Left lung (tissue), 14 donors: ENCODE measurements around the gene HOMER2. TPM values are rescaled to one million over a fixed set of nuclear protein-coding genes. Genes with fewer than 3 reads are reported as not detected.
"Not testable (repeated sequence)": the region's sequence is repeated elsewhere in the genome, so short reads cannot be mapped to it uniquely, and the experiment has no call there.

Experiments
- ATAC-seq: fragments of 200-7000 bp; cut with Tn5 transposase; one replicate; pipeline ENCODE4 v1.9.1; 2020; ENCODE audit warnings: moderate library complexity
- DNase-seq, 4 donors: peaks; one replicate each; pipeline ENCODE4 v3.0.0-alpha.2; 2013 to 2020
- H3K27ac ChIP-seq, 2 donors: fragments of 200-600 bp; sonication (generic) in 1 of 2; one replicate each; pipeline versions ENCODE4 v1.5.0 to v1.8.0; 2020 to 2021
- H3K27me3 ChIP-seq, 2 donors: fragments of 200-600 bp; sonication (generic) in 1 of 2; one replicate each; pipeline versions ENCODE4 v1.5.0 to v1.8.0; 2020 to 2021
- H3K36me3 ChIP-seq, 2 donors: fragments of 200-600 bp; sonication (generic) in 1 of 2; one replicate each; pipeline versions ENCODE4 v1.5.0 to v1.8.0; 2020 to 2021
- H3K4me1 ChIP-seq, 2 donors: fragments of 200-600 bp; one replicate each; pipeline ENCODE4 v1.8.0; 2021
- H3K4me3 ChIP-seq, 2 donors: fragments of 200-600 bp; sonication (generic) in 1 of 2; one replicate each; pipeline versions ENCODE4 v1.5.0 to v1.8.0; 2020 to 2021; ENCODE audit warnings: mild to moderate bottlenecking in 1 of 2
- H3K9me3 ChIP-seq, 2 donors: fragments of 200-600 bp; sonication (generic) in 1 of 2; one replicate each; pipeline versions ENCODE4 v1.5.0 to v1.8.0; 2020 to 2021
- CTCF ChIP-seq, 2 donors: fragments of 200-600 bp; sonication (generic) in 1 of 2; IDR thresholded peaks; one replicate each; pipeline versions ENCODE4 v1.5.0 to v1.8.0; 2021; ENCODE audit warnings: antibody characterized with exemption in 2 of 2
- intact Hi-C, 2 donors: fragments of 100-400 bp; cut with DNase I; formaldehyde crosslinking; loops; one replicate each; pipeline versions ENCODE4 v1.11.2 to v1.14.2; 2022
- long read RNA-seq, 12 donors: library from polyadenylated mRNA in 2 of 12; unstranded in 2 of 12; transcript quantifications; one replicate each; pipeline ENCODE4 v2.0.0 and lab custom pipeline, GENCODE V29; 2019 to 2026
- polyA plus RNA-seq, 6 donors: library from polyadenylated mRNA; unstranded; fragments of 120-200 nt; gene quantifications; one replicate each; pipeline ENCODE4 v1.2.1, GENCODE V29; 2013; ENCODE audit not compliant: insufficient read length in 6 of 6
- total RNA-seq, 2 donors: library from RNA; stranded (reverse); fragmentation: NEBNext Ultra II Directional; extraction: Animal tissue kit (Norgen Biotek cat#: 25700); gene quantifications; one replicate each; pipeline ENCODE4 v1.2.1, GENCODE V29; 2021
- donor health status: DM: no; HTN: yes; CAD: no.
- donor health status: DM: no; HTN: no; CAD: no.

The HOMER2 gene
- total RNA-seq: 10 to 100 TPM; 17.3 to 18.8 TPM
- 10 to 100 TPM; 17.8 to 22.4 (median 20.0) TPM for polyA plus RNA-seq
- long read RNA-seq, donor 1, partial matches to known transcripts: 0 of 3 reads
- long read RNA-seq, donor 1, other reads (novel, unspliced or antisense): 0 of 3 reads
- long read RNA-seq, donor 2, partial matches to known transcripts: 0 of 1 reads
- long read RNA-seq, donor 2, other reads (novel, unspliced or antisense): 0 of 1 reads
- long read RNA-seq, donor 3, partial matches to known transcripts: 0 of 1 reads
- long read RNA-seq, donor 3, other reads (novel, unspliced or antisense): 0 of 1 reads
- long read RNA-seq, donor 4, partial matches to known transcripts: 1 of 5 reads
- long read RNA-seq, donor 4, other reads (novel, unspliced or antisense): 2 of 5 reads
- long read RNA-seq, donor 5, partial matches to known transcripts: 0 of 3 reads
- long read RNA-seq, donor 5, other reads (novel, unspliced or antisense): 0 of 3 reads
- long read RNA-seq, donor 6, partial matches to known transcripts: 0 of 3 reads
- long read RNA-seq, donor 6, other reads (novel, unspliced or antisense): 0 of 3 reads
- long read RNA-seq, donor 7: 0 reads
- long read RNA-seq, donor 8, partial matches to known transcripts: 0 of 1 reads
- long read RNA-seq, donor 8, other reads (novel, unspliced or antisense): 0 of 1 reads
- long read RNA-seq, donor 9: 0 reads
- long read RNA-seq, donor 10, partial matches to known transcripts: 0 of 6 reads
- long read RNA-seq, donor 10, other reads (novel, unspliced or antisense): 0 of 6 reads
- long read RNA-seq, donor 11: 0 reads
- long read RNA-seq, donor 12: 0 reads

GRCh38 chr15:82952158-82953081 lies at the start of gene HOMER2:
Gene HOMER2 (minus strand): TSS chr15:82952720. CDS start chr15:82952535, 185 bp downstream.
- H3K4me3 ChIP-seq: peak within 1 kb of the TSS; percentile 34 to 50
- H3K36me3 ChIP-seq: no peaks in the 10 kb centered on the region
- peaks cover 0 to 42% of the 10 kb centered on the region in 2 donors for H3K27me3 ChIP-seq
- peak; percentile 74 for ATAC-seq
- DNase-seq: peak in 2 of 4 donors; percentile 37 to 79
- H3K27ac ChIP-seq: no peak within 1 kb of the TSS
- intact Hi-C loops: no loop called here
- TF ChIP-seq CTCF (IDR thresholded peaks at IDR 0.05): no peak
- no peaks in the 10 kb centered on the region for H3K9me3 ChIP-seq
- H3K4me1 ChIP-seq: peaks cover 0 to 11% of the 10 kb centered on the region in 2 donors

- H3K9me3 ChIP-seq, H3K4me1 ChIP-seq, ATAC-seq, H3K27ac ChIP-seq, H3K27me3 ChIP-seq, DNase-seq, intact Hi-C loops, H3K4me3 ChIP-seq: not testable (repeated sequence)
- peaks cover 0 to 17% of the 10 kb centered on the region in 2 donors for H3K36me3 ChIP-seq
These were observed 48.1 kb upstream of the HOMER2 start for GRCh38 chr15:83000672-83001031.

DNA sequence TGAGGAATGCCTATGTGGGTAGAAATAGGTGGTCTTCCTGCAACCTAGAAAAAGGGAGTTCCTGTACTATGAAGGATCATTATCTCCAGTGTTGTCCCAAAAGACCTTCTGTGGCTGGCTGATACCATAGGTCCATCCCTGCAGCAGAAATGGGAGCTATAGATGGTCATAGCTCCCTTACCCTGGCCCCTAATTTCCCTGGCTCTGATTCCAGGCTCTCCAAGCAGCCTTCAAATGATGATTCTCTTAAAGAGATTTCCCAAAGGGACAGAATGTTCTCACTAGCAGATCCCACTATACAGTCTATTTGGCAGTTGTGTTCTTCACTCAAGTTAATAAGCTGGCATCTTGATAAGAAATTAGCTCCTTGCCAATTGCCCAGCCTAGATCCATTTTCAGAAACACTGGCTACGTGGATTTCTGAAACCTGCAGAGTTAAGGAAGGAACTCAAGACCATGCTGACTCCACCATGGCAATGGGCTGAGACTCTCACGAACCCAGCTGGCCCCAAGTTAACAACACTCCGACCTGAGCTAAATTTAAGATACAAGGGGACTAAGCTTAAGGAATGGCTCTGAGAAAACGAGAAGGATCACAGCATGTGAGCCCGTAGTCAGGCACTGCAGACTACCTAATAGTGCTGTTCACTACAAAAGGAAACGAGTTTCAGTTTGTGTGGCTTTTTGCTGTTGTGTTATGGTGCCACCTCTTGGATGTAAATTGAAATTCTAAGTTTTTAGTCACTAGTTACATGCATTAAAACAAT lies 47.6 kb upstream of the HOMER2 start:
- ATAC-seq (peak; percentile 94), DNase-seq (peak in 2 of 4 donors; percentile 47 to 56)
- Histone ChIP-seq H3K27me3 (no peaks in the 10 kb centered on the region), H3K9me3 (no peaks in the 10 kb centered on the region), H3K4me1 (peaks cover 0 to 9% of the 10 kb centered on the region in 2 donors), H3K36me3 (peaks cover 0 to 11% of the 10 kb centered on the region in 2 donors), H3K4me3 (peak overlapping the region in 1 of 2 donors; percentile 4), H3K27ac (no peak overlapping the region)
- no peak for TF ChIP-seq CTCF (IDR thresholded peaks at IDR 0.05)
- intact Hi-C loops: no loop called here

DNA sequence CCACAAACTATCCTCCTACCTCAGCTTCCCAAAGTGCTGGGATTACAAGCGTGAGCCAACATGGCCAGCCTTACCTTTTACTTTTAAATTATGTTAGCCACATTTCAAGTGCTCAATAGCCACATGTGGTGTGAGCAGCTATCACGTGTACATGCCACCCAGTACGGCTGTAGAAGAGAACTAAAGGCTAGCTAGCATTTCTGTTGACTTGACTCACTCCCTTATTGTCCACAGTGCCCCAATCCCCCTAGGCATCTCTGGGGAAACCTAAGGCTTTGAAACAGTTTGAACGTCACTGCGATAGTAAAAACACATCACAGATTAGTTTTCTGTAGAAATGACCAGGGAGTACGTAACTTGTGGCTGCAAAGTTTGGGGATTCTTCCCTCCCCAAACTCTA lies 46.9 kb upstream of the HOMER2 start:
- no peaks in the 10 kb centered on the region for H3K27me3 ChIP-seq
- ATAC-seq: no peak
- intact Hi-C loops: no loop called here
- TF ChIP-seq CTCF (IDR thresholded peaks at IDR 0.05): no peak
- DNase-seq: no peak
- H3K27ac ChIP-seq: no peak overlapping the region
- H3K4me3 ChIP-seq: no peak overlapping the region
- H3K36me3 ChIP-seq: peaks cover 0 to 6% of the 10 kb centered on the region in 2 donors
- no peaks in the 10 kb centered on the region for H3K9me3 ChIP-seq
- peaks cover 0 to 9% of the 10 kb centered on the region in 2 donors for H3K4me1 ChIP-seq

DNA sequence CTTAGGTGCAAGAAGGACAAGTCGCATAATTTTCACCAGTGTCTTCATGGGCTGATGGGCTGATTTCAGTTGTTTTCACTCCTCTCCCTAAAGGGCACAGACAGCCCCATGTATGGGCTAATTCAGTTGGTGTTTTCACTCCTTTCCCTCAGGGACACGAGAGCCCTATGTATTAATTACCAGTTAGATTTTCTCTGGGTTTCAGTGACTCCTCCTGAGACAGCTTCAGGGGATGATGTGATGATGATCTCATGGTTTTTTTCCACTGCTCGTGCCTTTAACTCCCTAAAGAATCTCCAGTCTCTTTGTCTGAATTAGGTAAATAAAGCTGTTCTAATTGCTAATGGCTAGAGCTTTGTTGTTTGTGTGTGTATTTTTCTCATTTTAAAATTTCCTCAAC lies 43.4 kb upstream of the HOMER2 start:
- Histone ChIP-seq H3K27me3 (no peaks in the 10 kb centered on the region), H3K4me1 (peaks cover 0 to 9% of the 10 kb centered on the region in 2 donors), H3K4me3 (no peak overlapping the region), H3K36me3 (peaks cover 0 to 8% of the 10 kb centered on the region in 2 donors), H3K9me3 (no peaks in the 10 kb centered on the region), H3K27ac (no peak overlapping the region)
- no peak for ATAC-seq
- DNase-seq: no peak
- TF ChIP-seq CTCF (IDR thresholded peaks at IDR 0.05): no peak
- intact Hi-C loops: no loop called here
